ENCODE measurements around the gene ADAMTS2.

ADAMTS2 gene

DNA sequence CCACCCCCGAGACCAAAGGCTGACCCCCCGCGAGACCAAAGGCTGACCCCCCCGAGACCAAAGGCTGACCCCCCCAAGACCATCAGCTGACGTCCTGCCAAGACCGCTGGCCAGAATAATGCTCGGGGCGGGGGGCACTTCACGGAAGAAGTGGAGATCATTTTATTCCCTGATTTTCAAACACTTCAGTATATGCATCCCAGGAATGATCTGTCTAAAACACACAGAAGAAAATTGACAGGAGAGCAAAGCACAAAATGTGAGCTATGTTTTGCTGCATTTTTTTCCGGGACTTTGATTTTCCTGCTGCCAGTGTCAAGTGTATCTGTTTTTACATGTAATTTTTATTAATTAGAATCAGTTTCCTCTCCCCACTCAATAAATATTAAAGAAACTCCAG lies 67.1 kb downstream of the ADAMTS2 start:
- H3K4me3 ChIP-seq (ENCODE audit: low read length), result no peak overlapping the region
- no peak overlapping the region for H3K9ac ChIP-seq (ENCODE audit: low read length)
- H3K27ac ChIP-seq (ENCODE audit: low read depth, low read length), result no peak overlapping the region
- no peaks in the 10 kb centered on the region for H3K36me3 ChIP-seq (ENCODE audit: control insufficient read depth, insufficient read depth, low read length)
- H3K27me3 ChIP-seq (ENCODE audit: control insufficient read depth, insufficient read depth, low read length), result no peaks in the 10 kb centered on the region
- H3K4me1 ChIP-seq (ENCODE audit: control insufficient read depth, insufficient read depth, low read length), result no peaks in the 10 kb centered on the region

DNA sequence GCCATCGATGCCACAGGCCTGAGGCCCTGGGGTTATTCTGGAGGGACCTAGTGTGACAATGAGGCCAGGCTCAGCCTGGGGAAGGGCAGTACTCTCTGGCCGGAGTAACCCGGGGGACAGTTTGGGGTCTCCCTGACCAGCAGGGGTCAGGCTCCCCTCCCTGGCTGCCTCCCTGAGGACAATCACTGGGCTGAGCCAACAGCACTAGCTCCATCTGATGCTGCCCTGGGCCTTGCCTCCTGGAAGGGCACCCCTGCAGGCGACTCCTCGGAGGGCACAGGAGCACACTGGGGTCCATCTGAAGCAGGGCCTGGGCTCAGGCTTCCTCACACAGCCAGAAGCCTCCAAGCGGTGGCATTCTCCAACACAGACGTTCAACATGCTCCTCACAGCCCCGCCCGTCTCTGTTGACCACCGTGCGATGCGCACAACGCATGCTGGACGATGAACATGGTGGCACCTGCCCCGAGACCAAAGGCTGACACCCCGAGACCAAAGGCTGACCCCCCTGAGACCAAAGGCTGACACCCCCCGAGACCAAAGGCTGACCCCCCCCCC lies 68.3 kb downstream of the ADAMTS2 start:
- Histone ChIP-seq H3K27ac (ENCODE audit: low read depth, low read length) (no peak overlapping the region), H3K9ac (ENCODE audit: low read length) (no peak overlapping the region), H3K4me1 (ENCODE audit: control insufficient read depth, insufficient read depth, low read length) (no peaks in the 10 kb centered on the region), H3K36me3 (ENCODE audit: control insufficient read depth, insufficient read depth, low read length) (no peaks in the 10 kb centered on the region), H3K27me3 (ENCODE audit: control insufficient read depth, insufficient read depth, low read length) (no peaks in the 10 kb centered on the region), H3K4me3 (ENCODE audit: low read length) (no peak overlapping the region)

DNA sequence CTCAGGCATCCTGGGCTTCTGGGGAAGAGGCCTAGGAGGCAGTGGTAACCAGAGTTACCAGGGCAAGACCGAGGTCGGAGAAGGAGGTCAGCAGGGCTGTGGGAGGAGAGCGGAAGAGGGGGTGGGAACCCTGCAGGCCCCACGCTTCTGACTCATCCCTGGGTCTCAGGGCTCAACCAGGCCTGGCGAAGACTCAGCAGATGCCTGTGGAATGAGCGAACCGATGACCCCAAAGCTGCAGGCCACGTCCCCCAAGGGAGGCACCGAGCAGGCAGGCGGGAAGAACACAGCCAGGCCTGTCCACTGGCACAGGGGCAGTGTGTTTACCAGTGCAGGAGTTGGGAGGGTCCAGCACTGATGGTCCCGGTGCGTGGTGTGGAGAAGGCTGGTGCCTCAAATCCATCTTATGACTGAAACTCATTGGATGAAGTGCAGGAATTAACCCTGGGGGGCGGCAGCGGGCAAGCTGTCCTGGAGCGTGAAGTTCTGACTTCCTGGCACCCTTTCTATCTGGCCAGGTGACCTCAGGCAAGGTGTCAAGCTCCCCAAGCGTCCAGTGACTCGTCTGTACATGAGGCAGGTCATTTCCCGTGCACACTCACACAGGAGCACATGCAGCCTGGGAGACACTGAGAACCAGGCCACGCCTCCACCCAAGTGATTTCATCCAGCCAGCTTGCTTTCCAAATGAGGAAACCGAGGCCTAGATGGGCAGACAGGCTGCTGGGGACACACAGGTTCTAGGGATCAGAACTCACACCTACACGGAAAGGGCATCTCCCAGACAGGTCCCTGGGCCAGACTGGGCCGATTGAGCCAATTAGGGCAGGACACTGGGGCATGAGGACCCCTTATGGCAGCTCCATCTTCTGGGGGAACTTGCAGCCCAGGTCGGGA lies 69.1 kb downstream of the ADAMTS2 start:
- H3K4me3 ChIP-seq (ENCODE audit: low read length), result no peak overlapping the region
- no peak overlapping the region for H3K9ac ChIP-seq (ENCODE audit: low read length)
- peak overlapping the region; percentile 46 for H3K27ac ChIP-seq (ENCODE audit: low read depth, low read length)
- no peaks in the 10 kb centered on the region for H3K27me3 ChIP-seq (ENCODE audit: control insufficient read depth, insufficient read depth, low read length)
- no peaks in the 10 kb centered on the region for H3K4me1 ChIP-seq (ENCODE audit: control insufficient read depth, insufficient read depth, low read length)
- H3K36me3 ChIP-seq (ENCODE audit: control insufficient read depth, insufficient read depth, low read length), result no peaks in the 10 kb centered on the region

DNA sequence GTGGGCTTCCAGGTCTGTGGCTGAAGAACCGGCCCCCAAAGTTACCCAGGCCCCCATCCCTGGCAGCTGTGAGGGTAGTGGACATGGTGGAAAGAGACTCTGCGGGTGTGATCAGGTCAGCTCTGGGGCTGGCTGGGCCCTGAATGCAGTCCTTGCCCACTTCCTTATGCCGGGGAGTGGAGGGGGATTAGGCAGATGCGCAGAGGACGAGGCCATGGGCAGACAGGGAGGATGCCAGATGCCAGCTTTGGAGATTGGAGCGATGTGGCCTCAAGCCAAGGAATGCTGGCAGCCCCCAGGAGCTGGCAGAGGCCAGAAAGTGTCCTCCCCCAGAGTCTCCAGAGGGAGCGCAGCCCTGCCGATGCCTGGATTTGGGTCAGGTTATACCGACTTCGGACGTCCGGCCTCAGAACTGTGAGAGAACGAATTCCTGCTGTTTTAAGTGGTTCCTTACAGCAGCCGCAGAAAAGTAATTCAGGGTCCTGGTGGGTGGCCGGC lies 69.8 kb downstream of the ADAMTS2 start:
- Histone ChIP-seq H3K9ac (ENCODE audit: low read length) (no peak overlapping the region), H3K4me1 (ENCODE audit: control insufficient read depth, insufficient read depth, low read length) (peaks cover 4% of the 10 kb centered on the region), H3K4me3 (ENCODE audit: low read length) (no peak overlapping the region), H3K36me3 (ENCODE audit: control insufficient read depth, insufficient read depth, low read length) (no peaks in the 10 kb centered on the region), H3K27me3 (ENCODE audit: control insufficient read depth, insufficient read depth, low read length) (no peaks in the 10 kb centered on the region), H3K27ac (ENCODE audit: low read depth, low read length) (peak overlapping the region; percentile 46)

DNA sequence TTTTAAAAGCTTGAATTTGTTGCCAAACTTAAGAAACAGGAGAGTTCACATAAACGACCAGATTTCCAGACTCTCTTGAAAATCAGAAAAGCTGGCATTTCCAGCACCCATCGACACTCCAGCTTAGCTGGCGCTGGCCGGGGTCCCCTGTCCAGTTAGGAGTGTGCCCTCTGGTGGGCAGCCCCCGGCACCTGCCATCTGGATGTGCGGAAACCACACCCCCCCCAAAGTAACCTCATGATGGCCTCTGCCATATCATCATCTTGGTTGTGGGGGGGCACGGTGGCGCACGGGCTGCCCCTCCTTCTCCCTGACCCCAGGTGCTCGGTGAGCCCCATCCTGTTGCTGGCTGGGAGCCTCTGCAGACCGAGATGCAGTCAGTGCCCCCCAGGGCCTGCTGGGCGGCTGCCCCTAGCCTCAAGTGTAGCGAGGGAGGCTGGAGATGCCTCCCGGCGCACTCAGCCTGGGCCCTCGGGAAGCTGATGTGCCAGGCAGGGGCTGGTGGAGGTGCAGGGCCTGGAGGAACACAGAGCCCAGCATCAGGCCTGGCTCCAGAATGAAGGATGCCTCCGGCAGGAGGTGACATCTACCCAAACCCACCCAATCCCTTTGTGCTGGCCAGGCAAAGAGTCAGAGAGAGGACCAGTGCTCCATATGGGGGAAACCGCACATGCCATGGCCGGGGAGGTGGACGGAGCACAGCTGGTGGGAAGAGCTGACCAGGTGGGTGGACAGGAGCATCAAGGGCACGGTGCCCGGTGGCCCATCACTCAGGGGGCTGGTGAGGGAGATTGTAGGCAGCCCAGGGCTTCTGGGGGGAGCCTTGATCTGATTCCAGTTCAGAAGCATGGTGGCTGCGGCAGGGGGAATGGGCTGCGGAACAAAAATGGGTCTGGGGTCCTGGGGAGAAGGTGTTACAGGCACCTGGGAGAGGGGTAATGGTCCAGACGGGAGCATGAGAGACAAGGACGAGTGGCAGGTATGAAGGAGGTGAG lies 70.6 kb downstream of the ADAMTS2 start:
- Histone ChIP-seq H3K27me3 (ENCODE audit: control insufficient read depth, insufficient read depth, low read length) (no peaks in the 10 kb centered on the region), H3K27ac (ENCODE audit: low read depth, low read length) (no peak overlapping the region), H3K4me3 (ENCODE audit: low read length) (no peak overlapping the region), H3K4me1 (ENCODE audit: control insufficient read depth, insufficient read depth, low read length) (peaks cover 5% of the 10 kb centered on the region), H3K36me3 (ENCODE audit: control insufficient read depth, insufficient read depth, low read length) (no peaks in the 10 kb centered on the region), H3K9ac (ENCODE audit: low read length) (no peak overlapping the region)

DNA sequence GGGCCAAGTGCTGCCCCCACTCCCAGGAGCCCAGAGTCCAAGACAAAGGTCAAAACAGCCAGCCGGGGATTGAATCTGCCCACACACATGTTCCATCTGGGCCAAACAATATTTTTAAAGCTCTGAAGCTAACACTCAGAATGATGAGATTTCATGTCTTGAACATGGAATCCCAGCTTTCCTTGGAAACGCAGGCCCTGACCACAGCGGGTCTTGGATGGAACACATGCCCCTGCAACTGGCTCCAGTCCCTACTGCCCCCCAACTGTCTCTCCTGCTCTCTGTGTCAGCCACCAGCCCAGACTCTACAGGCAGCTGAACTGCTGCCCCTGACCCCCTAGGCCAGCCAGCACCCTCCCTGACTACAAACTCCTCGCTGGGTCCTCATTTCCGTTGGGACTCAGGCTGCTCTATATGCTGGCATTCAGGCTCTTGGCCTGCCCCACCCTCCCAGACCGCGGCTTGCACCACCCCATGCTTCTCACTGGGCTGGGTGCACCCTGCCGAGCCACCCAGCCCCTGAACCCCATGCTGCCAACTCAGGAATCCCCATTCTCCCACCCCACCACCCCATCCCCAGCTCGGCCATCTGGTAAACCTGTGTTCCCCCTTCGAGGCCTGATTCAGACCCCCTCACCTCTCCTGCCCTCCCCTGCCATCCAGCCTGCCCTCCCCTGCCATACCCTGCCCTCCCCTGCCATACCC lies 71.7 kb downstream of the ADAMTS2 start:
- Histone ChIP-seq H3K4me3 (ENCODE audit: low read length) (no peak overlapping the region), H3K9ac (ENCODE audit: low read length) (no peak overlapping the region), H3K27ac (ENCODE audit: low read depth, low read length) (no peak overlapping the region), H3K27me3 (ENCODE audit: control insufficient read depth, insufficient read depth, low read length) (no peaks in the 10 kb centered on the region), H3K36me3 (ENCODE audit: control insufficient read depth, insufficient read depth, low read length) (no peaks in the 10 kb centered on the region), H3K4me1 (ENCODE audit: control insufficient read depth, insufficient read depth, low read length) (peaks cover 5% of the 10 kb centered on the region)

DNA sequence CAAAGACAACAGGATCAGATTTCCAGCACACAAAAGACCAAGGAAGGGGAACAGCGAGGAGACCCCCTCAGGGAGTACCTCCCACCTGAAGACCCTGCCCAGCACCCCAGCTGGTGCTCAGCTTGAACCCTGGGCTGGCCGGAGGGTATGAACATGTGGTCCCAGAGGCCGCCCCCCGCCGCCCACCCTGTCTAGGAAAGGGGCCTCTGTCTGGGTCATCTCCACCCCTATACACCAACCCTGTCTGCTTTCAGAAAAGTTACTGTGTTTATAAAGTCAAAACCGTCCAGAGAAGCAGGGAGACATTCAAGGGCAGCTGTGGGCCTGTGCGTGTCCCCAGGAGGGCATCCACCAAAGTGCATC lies 72.2 kb downstream of the ADAMTS2 start:
- H3K27me3 ChIP-seq (ENCODE audit: control insufficient read depth, insufficient read depth, low read length), result no peaks in the 10 kb centered on the region
- H3K27ac ChIP-seq (ENCODE audit: low read depth, low read length), result no peak overlapping the region
- H3K9ac ChIP-seq (ENCODE audit: low read length), result no peak overlapping the region
- no peak overlapping the region for H3K4me3 ChIP-seq (ENCODE audit: low read length)
- peaks cover 5% of the 10 kb centered on the region for H3K4me1 ChIP-seq (ENCODE audit: control insufficient read depth, insufficient read depth, low read length)
- H3K36me3 ChIP-seq (ENCODE audit: control insufficient read depth, insufficient read depth, low read length), result no peaks in the 10 kb centered on the region

DNA sequence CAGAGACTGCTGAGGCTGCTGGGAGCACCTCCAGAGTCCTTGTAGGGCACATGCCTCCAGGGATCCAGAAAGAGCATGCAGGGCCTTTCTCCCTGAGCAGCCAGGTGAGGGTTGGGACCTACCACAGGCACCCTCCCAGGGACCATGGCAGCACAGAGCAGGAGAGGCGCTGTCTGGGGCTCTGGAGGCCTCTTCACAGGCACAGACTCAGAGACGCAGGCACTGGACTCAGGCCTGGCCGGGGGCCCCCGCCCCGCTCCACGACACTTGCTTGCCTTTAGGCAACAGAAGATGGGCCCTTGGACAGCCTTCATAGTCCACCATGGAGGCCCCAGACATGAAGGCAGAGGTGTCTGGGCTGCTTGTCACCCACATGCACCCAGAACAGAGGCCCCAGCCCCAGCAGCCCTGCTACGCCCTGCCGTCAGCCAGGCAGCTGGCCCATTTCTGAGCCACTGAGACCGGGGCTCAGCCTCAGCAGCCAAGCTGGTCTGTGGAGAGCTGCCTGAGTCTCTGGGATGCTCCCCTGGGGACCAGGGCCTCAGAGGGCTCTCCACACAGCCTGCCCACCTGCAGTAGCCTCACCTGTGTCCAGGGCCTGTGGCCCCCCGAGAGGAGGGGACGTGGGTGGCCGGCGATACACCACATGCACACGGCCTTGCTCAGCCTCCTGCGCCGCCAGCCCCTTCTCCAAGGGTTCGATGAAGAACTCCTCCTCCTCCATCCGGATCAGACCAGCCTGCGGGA lies 72.8 kb downstream of the ADAMTS2 start:
- Histone ChIP-seq H3K9ac (ENCODE audit: low read length) (no peak overlapping the region), H3K4me1 (ENCODE audit: control insufficient read depth, insufficient read depth, low read length) (peaks cover 5% of the 10 kb centered on the region), H3K27ac (ENCODE audit: low read depth, low read length) (no peak overlapping the region)

DNA sequence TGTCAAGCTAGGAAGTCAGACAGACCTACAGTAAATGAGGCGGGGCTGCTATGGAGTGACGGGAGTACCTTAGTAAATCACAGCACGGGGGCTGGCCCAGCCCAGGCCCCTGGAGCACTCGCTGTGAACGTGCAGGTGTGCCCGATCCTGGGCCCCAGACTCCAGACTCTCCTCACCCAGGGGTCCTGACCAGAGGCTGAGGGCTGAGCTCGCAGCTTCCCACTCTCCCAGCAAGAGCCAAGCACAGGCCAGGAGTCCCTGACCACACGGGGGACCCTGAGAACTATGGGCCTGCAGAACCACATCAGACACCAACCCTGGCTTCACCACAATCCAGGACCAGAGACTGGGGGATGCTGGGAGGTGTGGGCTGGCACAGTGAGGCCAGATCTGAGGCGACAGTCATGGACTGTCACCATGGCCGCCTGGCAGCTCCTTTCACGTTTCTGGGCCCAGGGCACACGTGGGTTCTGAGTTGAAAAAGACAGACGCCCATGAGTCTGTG lies 73.4 kb downstream of the ADAMTS2 start:
- no peak overlapping the region for H3K9ac ChIP-seq (ENCODE audit: low read length)
- H3K4me1 ChIP-seq (ENCODE audit: control insufficient read depth, insufficient read depth, low read length), result peaks cover 5% of the 10 kb centered on the region
- no peaks in the 10 kb centered on the region for H3K36me3 ChIP-seq (ENCODE audit: control insufficient read depth, insufficient read depth, low read length)
- no peaks in the 10 kb centered on the region for H3K27me3 ChIP-seq (ENCODE audit: control insufficient read depth, insufficient read depth, low read length)
- H3K4me3 ChIP-seq (ENCODE audit: low read length), result no peak overlapping the region
- H3K27ac ChIP-seq (ENCODE audit: low read depth, low read length), result no peak overlapping the region

More for the DNA sequence above, 72.8 kb downstream of the ADAMTS2 start:
- Histone ChIP-seq H3K4me3 (ENCODE audit: low read length) (no peak overlapping the region), H3K27me3 (ENCODE audit: control insufficient read depth, insufficient read depth, low read length) (no peaks in the 10 kb centered on the region), H3K36me3 (ENCODE audit: control insufficient read depth, insufficient read depth, low read length) (no peaks in the 10 kb centered on the region)

DNA sequence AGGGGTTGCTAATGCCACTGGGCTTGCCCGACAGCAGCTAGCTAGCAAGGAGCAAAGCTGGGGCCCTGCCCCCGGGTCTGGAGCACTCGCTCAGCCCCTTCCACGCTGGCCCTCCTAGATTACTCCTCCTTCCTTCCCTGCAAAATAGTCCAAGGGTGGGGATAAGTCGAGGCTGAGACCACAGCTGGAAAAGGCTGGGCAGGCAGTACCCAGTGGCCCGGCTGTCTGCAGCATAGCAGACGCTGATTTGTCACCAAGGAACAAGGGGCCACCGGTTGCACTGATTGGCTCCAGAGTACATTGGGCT lies 73.9 kb downstream of the ADAMTS2 start:
- H3K9ac ChIP-seq (ENCODE audit: low read length), result no peak overlapping the region

More for the DNA sequence above, 73.9 kb downstream of the ADAMTS2 start:
- Histone ChIP-seq H3K27me3 (ENCODE audit: control insufficient read depth, insufficient read depth, low read length) (no peaks in the 10 kb centered on the region), H3K27ac (ENCODE audit: low read depth, low read length) (no peak overlapping the region), H3K36me3 (ENCODE audit: control insufficient read depth, insufficient read depth, low read length) (no peaks in the 10 kb centered on the region), H3K4me3 (ENCODE audit: low read length) (no peak overlapping the region), H3K4me1 (ENCODE audit: control insufficient read depth, insufficient read depth, low read length) (peaks cover 8% of the 10 kb centered on the region)

All from rectal smooth muscle tissue (tissue), 1 donor.